ENCODE results near the gene SFRP5. TPM values are rescaled to one million over a fixed set of nuclear protein-coding genes. Genes with fewer than 3 reads are reported as not detected.

The SFRP5 gene, protein sequence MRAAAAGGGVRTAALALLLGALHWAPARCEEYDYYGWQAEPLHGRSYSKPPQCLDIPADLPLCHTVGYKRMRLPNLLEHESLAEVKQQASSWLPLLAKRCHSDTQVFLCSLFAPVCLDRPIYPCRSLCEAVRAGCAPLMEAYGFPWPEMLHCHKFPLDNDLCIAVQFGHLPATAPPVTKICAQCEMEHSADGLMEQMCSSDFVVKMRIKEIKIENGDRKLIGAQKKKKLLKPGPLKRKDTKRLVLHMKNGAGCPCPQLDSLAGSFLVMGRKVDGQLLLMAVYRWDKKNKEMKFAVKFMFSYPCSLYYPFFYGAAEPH
- 0.55 and 1.4 TPM in 2 replicates for polyA plus RNA-seq (2014; cell fraction: cytosol; rRNA removed)
- polyA plus RNA-seq (2014; cell fraction: nucleus; rRNA removed) = 0.33 and 0.44 TPM in 2 replicates

DNA sequence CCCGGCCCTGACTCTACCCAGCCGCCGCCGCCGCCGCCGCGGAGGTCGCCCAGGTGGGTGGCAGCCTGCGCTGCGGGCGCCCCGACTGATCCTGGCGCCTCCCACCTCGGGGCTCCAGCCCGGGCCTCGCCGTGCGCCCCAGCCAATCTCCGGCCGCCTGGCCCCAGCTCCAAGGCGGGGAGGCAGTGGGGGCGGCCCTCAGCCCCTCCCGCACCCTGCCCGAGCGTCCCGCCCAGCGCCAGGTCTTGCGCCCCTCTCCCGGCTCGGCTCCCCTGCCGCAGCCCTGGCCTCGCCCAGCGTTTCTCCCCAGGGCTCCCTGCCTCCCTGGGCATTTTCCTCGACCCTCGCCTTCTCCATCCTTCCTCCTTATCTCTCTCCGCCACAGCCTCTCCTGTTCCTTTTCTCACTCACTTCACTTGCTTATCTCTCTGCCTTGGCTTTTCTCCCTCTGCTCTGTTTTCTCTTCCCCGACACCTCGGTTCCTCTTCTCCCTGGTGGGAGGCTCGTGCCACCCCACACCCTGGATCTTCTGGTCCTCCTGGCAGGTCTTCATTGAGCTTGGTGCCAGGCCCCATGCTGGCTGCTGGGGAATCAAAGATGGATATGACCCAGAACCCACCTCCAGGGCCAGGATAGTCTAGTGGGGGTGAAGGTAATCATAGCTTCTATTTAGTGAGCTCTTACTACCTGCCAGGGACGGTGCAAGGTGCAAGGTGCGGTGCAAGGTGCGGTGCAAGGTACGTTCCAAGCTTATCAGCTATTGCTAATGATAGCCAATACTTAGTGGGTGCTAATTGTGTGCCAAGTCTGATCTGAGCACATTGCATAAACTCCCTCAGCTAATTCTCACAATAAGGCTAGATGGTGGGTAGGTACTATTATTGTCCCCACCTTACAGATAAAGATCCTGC, at the start of gene SFRP5:
SFRP5 (minus strand) TSS at position 87 of the 911 bp plus-strand sequence. CDS start 166 bp downstream, outside the sequence.
- DNase-seq (ENCODE audit: low spot score) = no peak

DNA sequence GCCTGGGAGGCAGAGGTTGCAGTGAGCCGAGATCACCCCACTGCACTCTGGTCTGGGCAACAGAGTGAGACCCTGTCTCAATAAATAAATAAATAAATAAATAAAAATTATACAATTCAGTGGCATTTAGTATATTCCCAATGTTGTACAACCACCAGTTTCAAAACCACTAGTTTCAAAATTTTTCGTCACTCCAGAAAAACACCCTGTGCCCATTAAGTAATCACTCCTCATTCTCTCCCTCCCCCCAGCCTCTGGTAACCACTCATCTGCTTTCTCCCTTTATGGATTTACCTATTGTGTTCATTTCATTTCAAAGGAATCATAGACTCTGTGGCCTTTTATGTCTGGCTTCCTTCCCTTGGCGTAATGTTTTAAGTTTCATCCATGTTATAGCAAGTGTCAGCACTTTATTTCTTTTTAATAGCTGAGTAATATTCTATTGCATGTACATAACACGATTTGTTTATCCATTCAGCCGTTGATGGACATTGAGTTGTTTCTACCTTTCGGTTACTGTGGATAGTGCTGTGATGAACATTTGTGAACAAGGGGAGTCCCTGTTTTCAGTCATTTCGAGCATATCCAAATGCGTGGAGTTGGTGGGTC, 48.4 kb upstream of the SFRP5 start:
- DNase-seq (ENCODE audit: low spot score) = no peak

DNA sequence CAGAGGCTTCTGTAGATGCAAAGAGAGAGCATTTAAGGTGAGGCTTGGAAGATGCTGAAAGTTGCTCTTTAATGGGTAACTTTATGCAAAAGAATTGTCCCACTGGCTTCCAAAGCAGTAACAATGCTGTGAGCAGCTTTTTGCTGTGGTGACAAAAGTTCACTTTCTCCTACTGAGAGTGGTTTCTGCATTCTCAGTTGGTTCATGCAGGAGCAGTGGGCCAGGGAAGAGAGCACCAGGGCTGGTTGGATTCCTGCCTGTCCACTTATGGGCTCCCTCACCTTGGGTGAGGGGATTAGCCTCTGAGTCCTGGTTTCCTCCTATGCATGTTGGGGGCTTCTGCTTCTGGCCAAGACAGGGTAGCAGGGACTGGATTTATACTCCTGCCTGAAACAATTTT, 46.8 kb upstream of the SFRP5 start:
- DNase-seq (ENCODE audit: low spot score) = no peak

DNA sequence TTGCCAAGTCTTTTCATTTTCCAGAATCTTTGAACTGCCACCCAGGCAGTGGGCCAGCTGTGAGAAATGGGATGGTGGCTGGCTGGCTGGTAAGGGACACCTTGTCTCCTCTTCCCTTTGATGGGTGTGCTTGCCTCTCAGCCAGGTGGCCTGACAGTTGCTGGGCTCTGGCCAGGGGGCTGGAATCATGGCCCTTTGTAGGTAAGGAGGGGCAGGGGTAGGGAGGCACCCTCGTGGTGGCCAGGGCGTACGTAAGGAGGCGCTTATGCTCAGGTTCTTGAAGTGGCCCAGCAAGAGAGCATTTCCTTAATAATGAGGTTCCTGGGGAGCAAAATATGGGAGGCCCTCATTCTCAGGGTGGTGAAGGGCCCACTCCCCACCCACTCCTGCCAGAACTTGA, 44.8 kb upstream of the SFRP5 start:
- no peak for DNase-seq (ENCODE audit: low spot score)

DNA sequence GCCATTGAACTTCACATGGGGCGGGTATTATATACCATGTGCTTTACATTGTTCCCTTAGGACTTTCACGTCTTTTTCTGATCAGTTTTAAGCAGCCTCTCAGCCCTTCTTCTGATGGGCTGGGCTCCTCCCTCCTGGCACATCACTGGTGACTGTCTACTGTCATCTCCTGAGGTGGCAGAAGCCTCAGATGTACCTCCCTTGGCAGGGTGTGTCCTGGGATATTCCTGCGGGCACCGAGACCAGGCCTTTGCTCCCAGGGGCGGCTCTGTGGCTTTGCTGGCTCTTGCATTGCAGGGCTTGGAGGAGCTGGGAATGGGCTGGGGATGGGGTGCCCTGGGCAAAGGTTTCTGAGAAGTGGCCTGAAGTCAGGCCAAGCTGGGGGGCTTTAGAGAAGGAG, 43.2 kb upstream of the SFRP5 start:
- no peak for DNase-seq (ENCODE audit: low spot score)

DNA sequence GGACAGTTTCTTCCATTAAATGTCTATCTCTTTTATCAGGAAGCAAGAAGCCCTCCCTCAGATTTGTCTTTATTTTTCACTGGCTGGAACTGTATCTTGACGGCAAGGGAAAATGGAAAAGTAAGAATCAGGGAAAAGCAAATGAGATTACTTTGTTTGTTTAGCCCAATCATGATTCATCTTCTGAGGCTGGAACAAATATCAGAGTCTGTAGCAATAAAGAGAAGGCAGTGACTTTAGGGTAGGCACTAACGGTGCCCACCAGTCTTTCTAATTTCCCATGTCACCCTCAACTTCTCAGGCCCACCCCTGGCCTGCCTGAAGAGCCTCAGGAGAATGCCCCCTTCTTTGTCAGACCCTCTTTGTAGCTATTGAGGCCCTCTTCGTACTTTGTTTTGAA, 41.5 kb upstream of the SFRP5 start:
- no peak for DNase-seq (ENCODE audit: low spot score)

DNA sequence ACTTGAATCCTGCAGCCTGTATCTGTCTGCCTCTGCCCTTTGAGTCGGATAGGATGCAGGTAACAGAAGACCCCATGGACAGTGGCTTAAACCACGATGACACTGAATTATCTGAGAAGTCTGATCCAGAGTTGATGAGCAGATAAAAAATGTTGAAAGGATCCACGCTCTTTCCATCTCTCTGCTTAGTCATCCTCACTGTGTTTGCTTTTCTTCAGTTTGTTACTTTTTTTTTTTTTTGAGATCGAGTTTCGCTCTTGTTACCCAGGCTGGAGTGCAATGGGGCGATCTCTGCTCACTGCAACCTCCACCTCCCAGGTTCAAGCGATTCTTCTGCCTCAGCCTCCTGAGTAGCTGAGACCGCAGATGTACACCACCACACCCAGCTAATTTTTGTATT, 40.9 kb upstream of the SFRP5 start:
- no peak for DNase-seq (ENCODE audit: low spot score)

DNA sequence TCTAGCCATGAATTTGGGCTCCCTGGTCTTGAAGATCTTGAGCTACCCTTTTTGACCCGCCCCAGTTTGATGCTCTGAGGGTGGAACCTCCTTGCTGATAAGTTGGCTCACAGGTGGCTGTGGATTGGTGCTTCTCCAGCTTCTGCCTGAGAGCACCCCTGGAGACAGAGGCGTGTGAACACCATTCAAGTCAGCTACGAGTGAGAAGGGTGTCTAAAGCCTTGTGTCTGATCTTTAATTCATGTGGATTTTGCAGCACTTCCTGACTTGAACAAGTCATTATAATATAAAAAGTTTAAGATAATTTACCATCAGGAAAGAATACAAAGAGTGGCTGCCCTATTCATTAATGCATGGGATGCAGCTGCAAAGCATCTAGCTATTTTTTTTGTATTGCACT, 40.2 kb upstream of the SFRP5 start:
- no peak for DNase-seq (ENCODE audit: low spot score)

DNA sequence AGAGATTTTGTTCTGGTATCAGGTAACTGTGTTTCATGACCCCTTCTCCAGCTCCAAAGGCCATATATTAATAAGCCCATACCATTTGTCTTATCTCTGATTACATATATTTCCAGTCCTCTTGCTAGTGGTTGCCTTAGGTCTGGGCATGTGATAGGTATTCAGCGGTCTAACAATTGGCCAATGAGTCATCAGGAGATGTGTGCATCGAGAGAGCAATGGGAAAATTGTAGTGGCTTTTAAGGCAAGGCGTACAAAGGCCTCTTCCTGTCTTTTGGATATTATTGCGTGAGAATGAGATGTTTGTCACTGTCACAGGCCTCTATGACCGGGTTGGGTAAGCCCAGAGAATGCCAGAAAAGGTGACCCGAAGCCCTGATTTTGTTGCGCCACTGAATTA, 38.6 kb upstream of the SFRP5 start:
- DNase-seq (ENCODE audit: low spot score) = no peak

DNA sequence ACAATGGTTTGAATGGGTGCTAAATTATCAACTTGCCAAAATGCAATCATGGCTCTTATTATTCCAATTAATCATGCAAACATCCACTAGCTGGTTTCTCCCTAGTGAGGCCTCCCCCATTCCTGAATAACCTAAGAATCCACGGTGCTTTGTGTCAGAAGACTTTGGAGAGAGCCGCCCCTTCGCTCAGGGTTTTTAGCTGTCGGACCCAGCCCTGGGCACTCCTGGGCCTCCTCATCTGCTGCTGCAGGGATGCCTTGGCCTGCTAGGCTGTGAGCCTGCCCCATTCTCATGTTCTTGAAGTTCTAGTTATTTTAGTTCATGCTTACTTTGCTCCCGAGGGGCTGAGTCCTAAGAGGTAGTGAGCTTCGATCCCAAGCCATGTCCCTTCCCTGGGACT, 34.1 kb upstream of the SFRP5 start:
- DNase-seq (ENCODE audit: low spot score) = no peak

DNA sequence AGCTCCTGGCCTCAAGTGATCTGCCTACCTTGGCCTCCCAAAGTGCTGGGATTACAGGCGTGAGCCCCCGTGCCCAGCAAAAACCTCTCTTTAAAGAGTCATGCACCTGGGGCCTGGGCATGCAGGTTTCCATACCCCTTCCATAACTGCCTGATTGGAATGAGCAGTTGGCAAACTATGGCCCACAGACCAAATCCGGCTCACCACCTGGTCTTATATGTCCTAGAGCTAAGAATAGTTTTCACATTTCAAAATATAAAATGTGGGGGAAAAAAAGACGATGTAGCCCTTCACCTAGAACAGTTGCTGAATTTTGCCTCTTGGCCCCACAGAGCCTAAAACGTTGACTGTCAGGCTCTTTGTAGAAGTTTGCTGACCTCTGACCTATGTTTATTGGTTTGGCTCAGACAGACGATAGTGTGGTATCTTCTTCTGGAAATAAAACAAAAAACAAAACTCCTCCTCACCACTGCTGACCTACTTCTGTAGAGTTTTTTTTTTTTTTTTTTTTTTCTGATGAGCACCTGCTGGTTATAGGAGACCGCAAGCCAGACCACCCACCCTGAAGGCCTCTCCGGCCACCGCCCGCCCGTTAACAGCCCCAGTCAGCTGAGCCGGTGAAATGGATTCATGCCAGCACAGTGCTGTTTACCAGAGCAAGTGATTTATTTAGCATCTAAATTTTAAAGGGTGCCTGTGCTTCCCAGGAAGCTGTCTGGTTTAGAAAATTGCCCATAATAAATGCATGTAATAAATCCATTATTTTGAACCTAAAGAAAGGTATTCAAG, 33.5 kb upstream of the SFRP5 start:
- no peak for DNase-seq (ENCODE audit: low spot score)

DNA sequence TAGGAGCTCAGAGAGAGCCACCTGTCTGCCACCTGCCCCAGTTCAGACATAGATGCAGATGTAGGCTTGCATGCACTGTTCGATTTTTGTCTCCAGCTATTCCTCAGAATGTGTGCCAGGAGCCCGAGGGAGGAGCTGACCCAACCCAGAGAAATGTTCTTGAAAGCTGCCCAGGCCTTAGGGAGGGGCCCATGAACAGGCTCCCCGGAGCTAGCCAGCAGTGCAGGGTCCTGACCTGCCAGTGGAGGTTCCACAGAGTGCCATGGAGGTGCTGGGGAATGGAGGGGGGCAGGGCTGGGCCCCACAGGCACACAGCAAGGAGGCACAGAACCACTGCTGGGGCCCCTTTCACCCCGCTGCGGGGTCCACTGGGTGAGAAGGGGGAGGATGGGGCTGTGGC, 29.6 kb upstream of the SFRP5 start:
- no peak for DNase-seq (ENCODE audit: low spot score)

DNA sequence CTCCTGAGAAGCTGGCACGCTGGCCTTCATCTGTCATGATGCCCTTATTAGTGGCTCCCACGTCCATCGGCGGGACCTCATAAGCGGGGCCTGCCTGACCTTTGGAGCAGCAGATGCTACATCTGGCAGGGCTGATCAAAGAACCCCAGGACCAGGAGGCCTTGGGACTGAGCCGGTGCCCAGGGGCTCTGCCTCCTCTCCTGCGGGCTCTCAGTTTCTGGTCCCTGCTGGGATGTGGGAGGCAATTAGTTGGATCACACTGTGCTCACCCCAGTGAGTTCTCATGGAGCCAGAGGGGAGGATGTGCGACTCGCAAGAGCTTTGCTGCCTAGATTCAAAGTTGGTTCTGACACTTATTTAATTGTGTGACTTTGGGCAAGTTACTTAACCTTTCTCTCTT, 28.7 kb upstream of the SFRP5 start:
- no peak for DNase-seq (ENCODE audit: low spot score)

DNA sequence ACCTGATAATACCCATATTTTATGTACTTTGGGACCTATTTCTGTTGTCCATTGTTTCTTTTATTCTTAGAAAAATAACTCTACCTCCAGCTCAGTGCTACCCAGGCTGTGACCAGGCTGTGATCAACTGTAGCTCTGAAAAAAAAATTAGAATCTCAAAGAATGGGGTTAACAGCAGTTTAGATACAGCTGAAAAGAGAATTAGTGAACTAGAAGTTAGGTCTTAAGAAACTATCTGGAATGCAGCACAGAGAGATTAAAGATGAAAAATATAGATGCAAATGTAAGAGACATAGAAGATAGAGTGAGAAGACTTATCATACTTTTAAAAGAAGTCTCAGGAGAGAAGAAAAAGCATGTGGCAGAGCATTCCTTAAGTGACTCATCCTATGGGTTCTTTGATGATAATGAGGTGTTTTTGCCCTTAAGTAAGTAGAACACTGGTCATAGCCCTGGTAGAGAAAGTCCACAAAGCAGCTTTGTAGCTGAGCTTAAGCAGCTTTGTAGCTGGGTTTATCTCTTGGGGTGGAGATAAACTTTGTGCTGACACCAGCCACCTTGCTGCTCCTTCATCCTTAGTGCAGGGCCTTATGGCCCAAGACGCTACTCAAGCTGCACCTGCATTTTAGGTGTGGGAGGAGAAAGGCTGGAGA, 27.3 kb upstream of the SFRP5 start:
- DNase-seq (ENCODE audit: low spot score) = no peak

DNA sequence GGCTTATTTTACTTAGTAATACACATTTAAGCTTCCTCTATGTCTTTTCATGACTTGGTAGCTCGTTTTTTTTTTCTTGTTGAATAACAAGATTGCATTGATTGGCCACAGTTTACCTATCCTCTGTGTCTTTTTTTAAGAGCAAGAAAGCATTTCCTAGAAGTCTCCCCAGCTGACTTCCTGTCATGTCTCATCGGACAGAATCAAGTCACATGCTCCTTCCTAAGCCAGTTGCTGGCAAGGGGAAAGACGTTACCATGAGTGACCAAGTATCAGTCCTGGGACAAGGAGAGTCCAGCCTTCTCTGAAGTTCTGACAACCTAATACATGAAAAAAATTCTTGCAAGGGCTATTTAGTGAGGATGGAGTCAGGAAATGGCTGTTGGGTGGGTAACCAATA, 24.9 kb upstream of the SFRP5 start:
- DNase-seq (ENCODE audit: low spot score) = no peak

DNA sequence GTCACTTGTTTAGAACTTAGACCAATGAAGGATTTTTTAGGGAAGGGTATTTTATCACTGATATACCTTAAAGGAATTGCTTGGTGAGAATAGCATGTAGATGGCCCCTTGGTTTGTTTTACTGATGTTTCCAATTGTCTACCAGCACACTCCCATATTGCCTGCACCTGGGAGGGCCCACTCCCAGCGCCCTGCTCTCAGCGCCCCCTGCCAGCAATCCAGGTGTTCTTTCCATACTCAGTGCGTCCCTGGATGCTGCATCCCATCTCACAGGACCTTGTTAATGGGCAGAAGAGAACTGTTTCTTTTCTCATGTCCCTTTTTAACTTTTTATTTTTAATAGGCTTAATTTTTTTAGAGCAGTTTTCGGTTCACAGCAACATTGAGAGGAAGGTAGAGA, 24.1 kb upstream of the SFRP5 start:
- DNase-seq (ENCODE audit: low spot score) = no peak

DNA sequence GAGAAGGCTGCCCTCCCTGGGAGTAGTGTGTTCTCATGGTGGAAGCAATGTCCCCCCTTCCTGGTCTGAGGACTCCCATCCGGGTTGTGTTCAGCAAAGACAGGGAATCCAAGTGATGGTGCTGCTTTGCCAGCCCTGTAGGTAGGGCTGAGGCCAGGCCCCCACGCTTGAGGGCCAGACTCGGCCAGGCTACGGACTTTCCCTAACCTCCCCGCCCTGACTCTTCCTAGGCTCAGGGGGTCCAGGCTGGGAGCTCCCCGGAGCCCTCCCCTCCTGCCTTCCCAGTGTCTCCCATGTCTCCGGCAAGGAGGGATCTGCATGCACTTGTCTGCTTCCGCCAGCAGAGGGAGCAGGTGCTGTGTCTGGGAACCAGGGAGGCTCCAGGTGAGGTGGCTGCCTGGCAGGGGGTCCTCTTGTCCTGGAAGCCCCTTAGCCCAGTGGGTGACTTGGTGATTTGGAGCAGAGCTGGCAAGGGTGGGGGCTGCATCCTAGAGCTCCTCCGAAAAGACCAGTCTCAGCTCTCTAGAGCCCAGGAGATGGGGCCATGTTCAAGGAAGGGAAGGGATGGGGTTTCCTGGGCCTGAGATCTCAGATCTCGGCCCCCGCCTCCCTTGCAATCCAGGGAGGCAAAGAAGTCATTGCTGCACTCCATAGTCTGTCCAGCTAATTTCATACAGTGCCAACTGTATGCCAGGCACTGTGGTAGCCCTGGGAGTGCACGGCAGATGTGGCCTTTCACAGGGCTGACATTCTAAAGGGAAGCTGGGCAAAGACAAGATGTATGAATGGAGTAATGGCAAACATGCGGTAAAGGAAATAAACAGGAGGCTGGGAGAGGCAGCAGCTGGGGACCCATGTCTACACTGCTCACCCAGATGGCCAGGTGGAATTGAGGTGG, 20.3 kb upstream of the SFRP5 start:
- peak; percentile 65 for DNase-seq (ENCODE audit: low spot score)

DNA sequence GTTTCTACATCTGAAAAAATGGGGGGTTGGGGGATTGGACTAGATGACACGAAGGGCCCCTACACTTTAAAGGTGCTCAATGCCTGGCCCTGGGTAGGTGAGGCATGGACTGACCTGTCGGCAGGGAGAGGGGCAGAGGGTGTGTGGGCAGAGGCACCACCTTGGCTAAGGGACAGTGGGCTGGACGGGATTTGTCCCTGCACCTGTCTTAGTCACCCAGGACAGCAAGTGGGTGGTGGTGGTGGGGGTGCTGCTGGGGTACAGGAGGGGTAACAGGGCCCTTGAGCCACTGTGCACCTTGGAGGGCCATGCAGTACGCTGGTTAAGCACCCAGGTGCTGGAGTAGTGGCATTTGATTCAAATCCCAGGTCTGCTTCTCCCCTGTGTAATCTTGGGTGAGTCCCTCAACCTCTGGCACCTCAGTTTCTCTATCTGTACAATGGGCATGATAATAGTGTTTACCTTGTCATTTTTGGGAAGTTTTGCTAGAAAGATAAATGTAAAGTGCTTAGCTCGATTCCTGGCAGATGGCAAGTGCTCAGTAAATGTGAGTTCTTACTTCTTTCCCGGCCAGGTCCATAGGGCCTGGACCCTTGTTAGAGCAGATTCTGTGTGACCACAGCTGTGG, 18.1 kb upstream of the SFRP5 start:
- DNase-seq (ENCODE audit: low spot score) = no peak

All from SK-N-DZ (cell line).